Thyroid gland (tissue), 4 donors: ENCODE results near the gene CHRDL2.

Source experiments
- POLR2A ChIP-seq, 2 donors: fragments of 450-650 bp; IDR thresholded peaks; one replicate each; pipeline ENCODE4 v1.6.1; 2017; ENCODE audit warnings: antibody characterized with exemption in 2 of 2, mild to moderate bottlenecking in 2 of 2, moderate library complexity in 1 of 2
- TF ChIP-seq, protein P1 (sequence below), 6 experiments: fragments of 200-600 bp in 3 of 6; fragments of 450-650 bp in 3 of 6; sonication (generic) in 3 of 6; IDR thresholded peaks; one replicate each; pipeline ENCODE4 v1.5.1; 2016 to 2019; ENCODE audit warnings: antibody characterized with exemption in 6 of 6, mild to moderate bottlenecking in 2 of 6, inconsistent platforms in 1 of 6, moderate library complexity in 1 of 6

DNA sequence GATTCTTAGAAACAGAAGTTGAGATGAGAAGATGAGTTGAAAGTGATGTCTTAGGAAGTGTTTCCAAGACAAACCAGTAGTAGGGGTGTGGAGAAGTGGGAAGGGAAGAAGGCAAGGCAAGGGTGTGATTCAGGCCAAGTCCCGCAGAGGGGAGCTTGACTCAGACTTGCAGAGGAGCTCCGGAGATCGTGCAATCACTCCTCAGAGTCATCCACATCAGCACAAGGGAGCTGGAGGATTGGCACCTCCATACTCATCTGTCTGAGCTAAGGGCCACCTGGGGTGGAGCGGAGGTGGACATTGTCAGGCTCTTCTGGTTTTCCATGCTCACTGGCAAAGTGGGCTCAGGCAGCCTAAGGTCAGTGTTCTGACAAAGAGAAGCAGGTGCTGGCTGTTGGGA is 44.4 kb downstream of the CHRDL2 start:
- TF ChIP-seq, protein P1, sequence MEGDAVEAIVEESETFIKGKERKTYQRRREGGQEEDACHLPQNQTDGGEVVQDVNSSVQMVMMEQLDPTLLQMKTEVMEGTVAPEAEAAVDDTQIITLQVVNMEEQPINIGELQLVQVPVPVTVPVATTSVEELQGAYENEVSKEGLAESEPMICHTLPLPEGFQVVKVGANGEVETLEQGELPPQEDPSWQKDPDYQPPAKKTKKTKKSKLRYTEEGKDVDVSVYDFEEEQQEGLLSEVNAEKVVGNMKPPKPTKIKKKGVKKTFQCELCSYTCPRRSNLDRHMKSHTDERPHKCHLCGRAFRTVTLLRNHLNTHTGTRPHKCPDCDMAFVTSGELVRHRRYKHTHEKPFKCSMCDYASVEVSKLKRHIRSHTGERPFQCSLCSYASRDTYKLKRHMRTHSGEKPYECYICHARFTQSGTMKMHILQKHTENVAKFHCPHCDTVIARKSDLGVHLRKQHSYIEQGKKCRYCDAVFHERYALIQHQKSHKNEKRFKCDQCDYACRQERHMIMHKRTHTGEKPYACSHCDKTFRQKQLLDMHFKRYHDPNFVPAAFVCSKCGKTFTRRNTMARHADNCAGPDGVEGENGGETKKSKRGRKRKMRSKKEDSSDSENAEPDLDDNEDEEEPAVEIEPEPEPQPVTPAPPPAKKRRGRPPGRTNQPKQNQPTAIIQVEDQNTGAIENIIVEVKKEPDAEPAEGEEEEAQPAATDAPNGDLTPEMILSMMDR (IDR thresholded peaks at IDR 0.05), result no peak
- no peak for TF ChIP-seq POLR2A (IDR thresholded peaks at IDR 0.05)
